NB4 (cell line): ENCODE data around the gene OR5H2.

ENCODE experiments used
- CTCF ChIP-seq: IDR thresholded peaks from one replicate; pipeline ENCODE4 v1.5.1; 2012; ENCODE audit warnings: low read depth, low read length
- MAX ChIP-seq: IDR thresholded peaks from 2 replicates; pipeline ENCODE4 v1.6.1; 2011; ENCODE audit warnings: low read depth, low read length

GRCh38 chr3:98263944-98264343, 18.4 kb upstream of the OR5H2 start, which contains the start of gene OR5H6:
- TF ChIP-seq CTCF (no peak), MAX (no peak)
